ENCODE data around the gene DESI2.

DESI2 gene

DNA sequence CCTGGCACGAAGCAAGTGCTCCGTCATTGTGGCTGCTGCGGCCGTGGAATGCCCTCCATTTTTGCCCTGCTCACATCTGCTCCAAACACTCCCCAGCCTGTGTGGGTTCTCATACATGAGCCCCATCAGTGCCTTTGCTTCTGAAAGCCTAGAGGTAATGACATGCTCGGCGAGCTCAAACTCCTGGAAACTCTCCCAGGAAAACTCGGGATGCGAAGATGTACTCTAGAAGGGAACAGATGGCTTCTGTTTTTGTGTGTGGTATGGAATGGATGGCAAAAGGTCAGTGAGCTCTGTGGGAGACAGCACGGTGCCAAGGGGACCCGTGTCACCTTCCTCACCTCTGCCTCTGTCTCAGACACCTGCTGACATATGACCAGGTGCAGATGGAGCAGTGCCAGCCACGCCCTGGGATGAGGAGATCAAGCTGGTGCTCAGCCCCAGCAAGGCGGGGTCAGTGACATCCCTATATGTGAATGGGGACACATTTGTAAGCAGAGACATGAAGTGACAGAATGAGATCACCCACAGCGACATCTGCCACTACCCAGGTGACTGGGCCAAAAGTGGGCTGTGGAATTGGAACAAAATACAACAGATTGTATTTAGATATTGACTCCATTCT is 98.5 kb downstream of the DESI2 start:
- no peak for DNase-seq (ENCODE audit: low spot score)

GRCh38 chr1:244755673-244756072 is 102.7 kb downstream of the DESI2 start:
- peak; percentile 8 for DNase-seq (ENCODE audit: low spot score)

DNA sequence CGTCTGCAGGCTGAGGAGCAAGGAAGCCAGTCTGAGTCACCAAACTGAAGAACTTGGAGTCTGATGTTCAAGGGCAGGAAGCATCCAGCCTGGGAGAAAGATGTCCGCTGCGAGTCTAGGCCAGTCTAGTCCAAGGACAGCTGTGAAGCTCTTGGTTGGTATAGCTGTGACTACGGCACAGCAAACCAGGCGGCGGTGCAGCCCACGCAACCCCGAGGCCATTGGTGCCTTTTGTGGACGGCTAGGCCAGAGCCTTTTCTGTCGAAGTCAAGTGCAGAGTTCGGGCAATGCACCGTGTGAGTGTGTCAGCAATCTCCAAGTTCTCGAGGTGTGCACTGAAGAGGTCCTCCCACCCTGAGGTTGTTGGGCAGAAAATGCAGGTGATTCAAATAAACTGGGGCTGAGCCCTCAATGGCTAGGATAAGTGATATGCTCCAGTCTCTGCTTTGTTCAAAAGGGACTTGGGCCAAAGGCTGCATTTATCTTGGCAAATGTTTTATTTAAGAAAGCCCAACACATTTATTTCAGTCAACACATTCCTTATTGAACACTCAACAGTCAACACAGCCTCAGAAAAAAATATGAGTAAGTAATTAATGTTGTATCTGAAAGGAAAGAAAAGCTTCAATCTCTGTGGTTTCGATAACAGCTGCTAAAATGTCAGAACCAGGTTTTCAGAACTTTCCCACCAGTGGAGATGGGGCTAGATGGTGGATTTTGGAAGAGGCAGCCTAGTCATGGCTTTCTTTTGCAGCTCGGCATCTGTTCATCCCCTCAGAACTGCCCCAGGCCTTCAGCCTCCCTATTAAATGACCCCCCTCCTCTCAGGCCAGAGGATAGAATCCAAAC is 104.4 kb downstream of the DESI2 start:
- DNase-seq (ENCODE audit: low spot score), result no peak

Small RNA genes lying within 50 kb of the gene (small RNA-seq; reads per million reads assigned to genes)
- gene AL451007.1, result 0 reads per million in 2 experiments

All from SK-N-DZ (cell line).